GM12878 (cell line): Measurements from ENCODE around the gene GOLPH3. TPM values are rescaled to one million over a fixed set of nuclear protein-coding genes. Genes with fewer than 3 reads are reported as not detected.
"Not testable (repeated sequence)": the region's sequence is repeated elsewhere in the genome, so short reads cannot be mapped to it uniquely, and the experiment has no call there.

ENCODE experiments used
- ATAC-seq: fragments of 200-7000 bp; cut with Tn5 transposase; 3 replicates; pipeline ENCODE4 v1.9.1; 2020; ENCODE audit warnings: mild to moderate bottlenecking, moderate library complexity
- BruUV-seq: library from RNA; stranded (reverse); fragments of 400-500 nt; replicated peaks from 2 replicates; lab custom pipeline; 2021; lab: Mats Ljungman, UMichigan
- CTCF ChIA-PET: fragments of 300-600 bp; sonication (Branson Sonifier 250); formaldehyde crosslinking; extraction: SDS; loops from one replicate; lab custom pipeline; 2021; ENCODE audit warnings: inconsistent platforms; lab: Yijun Ruan, JAX
- POLR2A ChIA-PET: fragments of 350-600 bp; formaldehyde crosslinking; extraction: SDS; loops from one replicate; lab custom pipeline; 2021; ENCODE audit warnings: inconsistent platforms; lab: Charles Lee
- RAD21 ChIA-PET: fragments of 300-600 bp; sonication (Branson Sonifier 250); formaldehyde crosslinking; loops from one replicate; lab custom pipeline; 2023; ENCODE audit warnings: antibody characterized with exemption; ENCODE audit not compliant: unreplicated experiment; lab: Charles Lee
- SMC1A ChIA-PET: fragments of 300-600 bp; sonication (Branson Sonifier 250); formaldehyde crosslinking; loops from one replicate; lab custom pipeline; 2023; ENCODE audit not compliant: unreplicated experiment, uncharacterized antibody; lab: Charles Lee
- DNase-seq: peaks from one replicate; pipeline ENCODE4 v3.0.0-alpha.2; 2011; ENCODE audit warnings: low read depth, low spot score
- FAIRE-seq: peaks from 3 replicates; lab custom pipeline; 2011; peaks lifted over from hg19 to GRCh38; lab: Jason Lieb, UNC
- H2AFZ ChIP-seq: 2 replicates; pipeline ENCODE4 v1.6.0; 2011; ENCODE audit warnings: low read depth, low read length, control low read depth; ENCODE audit not compliant: control insufficient read depth
- H3K27ac ChIP-seq: 2 replicates; pipeline ENCODE4 v1.5.1; 2011; ENCODE audit warnings: control low read depth; ENCODE audit not compliant: control insufficient read depth, insufficient read depth
- H3K27me3 ChIP-seq, 2 experiments: replicated peaks in 1 of 2; 2 replicates each; pipeline versions ENCODE4 v1.6.0 to v1.6.1; 2011; ENCODE audit warnings: low read length in 1 of 2; ENCODE audit not compliant: control insufficient read depth in 2 of 2, insufficient read depth in 2 of 2
- H3K36me3 ChIP-seq, 2 experiments: 2 replicates each; pipeline ENCODE4 v1.5.1; 2011; ENCODE audit warnings: low read length in 1 of 2; ENCODE audit not compliant: control insufficient read depth in 2 of 2, insufficient read depth in 2 of 2
- H3K4me1 ChIP-seq: 2 replicates; pipeline ENCODE4 v1.6.1; 2011; ENCODE audit warnings: mild to moderate bottlenecking, low read length, moderate library complexity, mixed read lengths; ENCODE audit not compliant: control insufficient read depth, insufficient read depth
- H3K4me2 ChIP-seq: 2 replicates; pipeline ENCODE4 v1.6.0; 2011; ENCODE audit warnings: control low read depth; ENCODE audit not compliant: control insufficient read depth, insufficient read depth
- H3K4me3 ChIP-seq: fragments of 200-600 bp; sonication (generic); 2 replicates; pipeline ENCODE4 v1.5.1; 2016
- H3K79me2 ChIP-seq: 2 replicates; pipeline ENCODE4 v1.6.0; 2011; ENCODE audit warnings: low read length; ENCODE audit not compliant: control insufficient read depth, insufficient read depth
- H3K9ac ChIP-seq: 2 replicates; pipeline ENCODE4 v1.8.0; 2011; ENCODE audit warnings: low read length, control low read depth, mixed read lengths; ENCODE audit not compliant: control insufficient read depth, insufficient read depth
- H3K9me3 ChIP-seq: replicated peaks from 3 replicates; pipeline ENCODE4 v1.5.1; 2011; ENCODE audit warnings: mild to moderate bottlenecking, low read length; ENCODE audit not compliant: control insufficient read depth, insufficient read depth
- H4K20me1 ChIP-seq: 2 replicates; pipeline ENCODE4 v1.6.0; 2011; ENCODE audit not compliant: control insufficient read depth, insufficient read depth
- ATF7 ChIP-seq: fragments of 450-650 bp; IDR thresholded peaks from 2 replicates; pipeline ENCODE4 v1.6.1; 2016; ENCODE audit warnings: low read depth, mild to moderate bottlenecking
- BCL11A ChIP-seq: IDR thresholded peaks from 2 replicates; pipeline ENCODE4 v1.6.1; 2011; ENCODE audit warnings: low read depth, low read length
- CHD4 ChIP-seq: fragments of 200-600 bp; sonication (generic); IDR thresholded peaks from 2 replicates; pipeline ENCODE4 v1.6.1; 2016; ENCODE audit warnings: mild to moderate bottlenecking
- CREM ChIP-seq: IDR thresholded peaks from 2 replicates; pipeline ENCODE4 v1.6.1; 2014; ENCODE audit warnings: antibody characterized with exemption, low read depth
- JUND ChIP-seq: IDR thresholded peaks from 2 replicates; pipeline ENCODE4 v1.6.1; 2012; ENCODE audit warnings: low read depth, mild to moderate bottlenecking, low read length, improper control_type of control experiment, moderate library complexity
- NKRF ChIP-seq: fragments of 450-650 bp; conservative IDR thresholded peaks from 2 replicates; pipeline ENCODE4 v1.6.1; 2017; ENCODE audit warnings: mild to moderate bottlenecking, moderate library complexity
- PBX3 ChIP-seq: IDR thresholded peaks from 2 replicates; pipeline ENCODE4 v1.6.1; 2011; ENCODE audit warnings: mild to moderate bottlenecking, low read depth, low read length, moderate library complexity; ENCODE audit not compliant: insufficient replicate concordance
- RFX5 ChIP-seq: IDR thresholded peaks from 2 replicates; pipeline ENCODE4 v1.6.1; 2011; ENCODE audit warnings: low read depth, low read length, improper control_type of control experiment
- SMARCA5 ChIP-seq: fragments of 450-650 bp; IDR thresholded peaks from 2 replicates; pipeline ENCODE4 v1.6.1; 2017; ENCODE audit warnings: mild to moderate bottlenecking
- ZBED1 ChIP-seq: IDR thresholded peaks from 2 replicates; pipeline ENCODE4 v1.6.1; 2016; ENCODE audit warnings: borderline replicate concordance
- WGBS: methylation state at CpG from one replicate; pipeline ENCODE4 v1.1.6; 2016; ENCODE audit warnings: low lambda C conversion rate; ENCODE audit not compliant: insufficient replicate concordance, insufficient coverage; ENCODE audit errors: missing lambda C conversion rate; 5-methylcytosine and 5-hydroxymethylcytosine counted together
- in situ Hi-C: fragments of 300-500 bp; cut with MboI; formaldehyde crosslinking; loops from 9 replicates; pipeline ENCODE4 v1.14.3; 2018; ENCODE audit warnings: mixed read lengths
- intact Hi-C: fragments of 100-400 bp; cut with micrococcal nuclease; formaldehyde crosslinking; loops from one replicate; pipeline ENCODE4 v1.14.2; 2022; ENCODE audit not compliant: unreplicated experiment
- polyA plus RNA-seq, 11 experiments: library from polyadenylated mRNA; depleted of rRNA in 4 of 11; unstranded in 6 of 11; stranded (reverse) in 5 of 11; fragments of >200 nt; fragmentation: Nextera tagmentation in 4 of 11; fragmentation: Illumina TruSeq in 1 of 11; extraction: Ambion mirVana in 4 of 11; extraction: Trizol in 1 of 11; gene quantifications; 1 replicate in 1 of 11; 2 replicates in 10 of 11; pipeline versions ENCODE4 v1.2.1 to v1.2.3, GENCODE V29; 2011 to 2016; ENCODE audit warnings: inconsistent platforms in 2 of 11, missing spikeins in 2 of 11, low read depth in 1 of 11
- total RNA-seq, 4 experiments: library from RNA; depleted of rRNA in 3 of 4; stranded (reverse); fragments of >200 nt in 3 of 4; fragmentation: Illumina TruSeq in 1 of 4; extraction: Trizol in 1 of 4; gene quantifications; 2 replicates each; pipeline versions ENCODE4 v1.2.1 to v1.2.3, GENCODE V29; 2013 to 2021

GOLPH3 gene
- total and polyA plus RNA-seq, 10 of the 15 experiments (the other 5 are each of a cell fraction or from before 2014, with no cell fraction given) = 14.0 to 79.7 (median 43.2) TPM

DNA sequence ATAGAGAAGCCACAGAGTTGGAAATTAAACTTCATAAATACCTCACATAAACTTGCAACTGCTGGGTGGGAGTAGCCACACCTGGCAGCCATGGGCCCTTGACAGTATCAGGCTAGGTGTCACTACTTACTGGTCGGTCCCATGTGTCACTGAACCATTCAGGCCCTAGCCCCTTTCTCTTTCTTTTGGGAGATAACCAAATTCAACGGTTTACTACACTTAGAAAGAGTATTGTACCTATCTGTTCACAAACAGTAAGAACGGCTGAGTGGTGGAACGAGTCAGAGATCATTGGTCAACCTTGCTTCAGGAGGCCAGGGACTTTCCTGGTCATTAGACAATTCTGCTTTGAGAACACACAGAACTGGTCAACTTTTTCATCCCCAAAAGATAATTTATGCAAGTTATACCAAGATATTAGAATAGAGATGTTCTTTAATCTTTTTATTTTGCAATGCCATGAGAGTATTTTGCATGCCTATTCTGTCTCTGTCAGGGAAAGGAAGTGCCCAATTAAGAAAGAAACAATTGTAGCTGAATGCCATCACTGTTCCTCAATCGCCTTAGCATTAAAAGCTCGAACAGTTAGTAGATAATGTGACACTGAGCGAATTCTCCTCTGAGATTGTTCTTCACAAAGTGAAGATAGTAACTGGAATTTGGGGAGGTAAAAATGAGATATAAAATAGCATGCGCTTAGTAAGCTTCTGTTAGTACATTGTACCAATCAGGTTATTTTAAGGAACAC lies 50.9 kb downstream of the GOLPH3 start:
- Histone ChIP-seq H3K36me3 (peaks cover 4 to 40% of the 10 kb centered on the region in 2 experiments), H4K20me1 (no peaks in the 10 kb centered on the region), H3K9ac (no peak overlapping the region), H3K79me2 (peaks cover 3% of the 10 kb centered on the region), H3K4me3 (no peak overlapping the region), H3K4me2 (no peak overlapping the region), H3K9me3 (no peaks in the 10 kb centered on the region), H3K27me3 (no peaks in the 10 kb centered on the region), H2AFZ (no peak overlapping the region), H3K4me1 (no peaks in the 10 kb centered on the region), H3K27ac (no peak overlapping the region)
- ChIA-PET POLR2A (no interaction called here), RAD21 (no interaction called here), SMC1A (interaction anchor here (1.1 kb wide), 1 partner anchor 16 kb away, joined by 3 read pairs; no protein-coding TSS in a partner anchor), CTCF (interaction anchor here (0.7 to 1.1 kb wide), 2 partner anchors 47 to 311 kb away, joined by 3 read pairs; no protein-coding TSS in a partner anchor)
- FAIRE-seq = no peak
- intact Hi-C loops (no loop called here), in situ Hi-C loops (no loop called here)
- no TSS peak for BruUV-seq
- ATAC-seq = peak; percentile 63
- no peak for DNase-seq
- no peak for TF ChIP-seq RFX5
- no peak for TF ChIP-seq BCL11A
- no peak for TF ChIP-seq PBX3
- no peak for TF ChIP-seq SMARCA5
- no peak for TF ChIP-seq NKRF
- TF ChIP-seq CHD4 = no peak
- no peak for TF ChIP-seq ZBED1
- TF ChIP-seq CREM = no peak
- no peak for TF ChIP-seq JUND
- no peak for TF ChIP-seq ATF7
- WGBS = 62% methylated on average over 8 of the region's 8 CpGs

GRCh38 chr5:32118922-32119321 lies 55.2 kb downstream of the GOLPH3 start:
- H3K9ac ChIP-seq, H3K4me2 ChIP-seq, H2AFZ ChIP-seq, H3K9me3 ChIP-seq, intact Hi-C loops, H4K20me1 ChIP-seq, RAD21 ChIA-PET, H3K4me1 ChIP-seq, in situ Hi-C loops, FAIRE-seq, H3K4me3 ChIP-seq, H3K27me3 ChIP-seq, BruUV-seq, POLR2A ChIA-PET, H3K79me2 ChIP-seq, DNase-seq, SMC1A ChIA-PET, ATAC-seq, H3K27ac ChIP-seq: not testable (repeated sequence)
- CTCF ChIA-PET = interaction anchor here (0.6 kb wide), 1 partner anchor 25 kb away, joined by 3 read pairs; no protein-coding TSS in a partner anchor
- WGBS = 99% methylated on average over 8 of the region's 8 CpGs
- peaks cover 0 to 18% of the 10 kb centered on the region in 2 experiments; a peak in 3 of 4 replicates for H3K36me3 ChIP-seq
